B cell (primary cell): Measurements from ENCODE around the gene DACT1.

Source experiments
- EZH2 ChIP-seq: IDR thresholded peaks from 2 replicates; pipeline ENCODE4 v1.6.1; 2012; ENCODE audit warnings: borderline replicate concordance, low read depth, mild to moderate bottlenecking, moderate library complexity, low read length; ENCODE audit not compliant: insufficient read depth, poor library complexity, severe bottlenecking
- TF ChIP-seq, protein P1 (sequence below): fragments of 200-600 bp; IDR thresholded peaks from one replicate; pipeline ENCODE4 v1.8.0; 2022; ENCODE audit warnings: antibody characterized with exemption, mild to moderate bottlenecking

DNA sequence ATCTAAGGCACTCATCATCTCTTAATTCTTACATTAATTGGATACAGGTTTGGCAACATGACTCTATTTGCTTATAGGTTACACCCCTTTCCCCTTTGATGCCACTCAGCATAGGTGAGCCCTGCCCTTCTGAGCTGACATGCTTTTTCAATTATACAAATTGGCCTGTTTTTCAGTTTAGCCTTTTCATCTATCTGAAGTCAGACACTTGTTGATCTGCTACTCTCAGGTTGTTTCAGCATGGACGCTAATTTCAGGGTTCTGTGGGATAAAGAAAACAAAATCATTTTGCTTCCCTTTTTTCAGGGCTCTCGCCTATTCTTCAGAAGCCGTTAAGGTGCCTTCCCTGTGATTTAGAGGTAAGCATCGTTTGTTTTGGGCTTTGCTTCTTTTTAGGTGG lies 55.3 kb downstream of the DACT1 start:
- TF ChIP-seq, protein P1, sequence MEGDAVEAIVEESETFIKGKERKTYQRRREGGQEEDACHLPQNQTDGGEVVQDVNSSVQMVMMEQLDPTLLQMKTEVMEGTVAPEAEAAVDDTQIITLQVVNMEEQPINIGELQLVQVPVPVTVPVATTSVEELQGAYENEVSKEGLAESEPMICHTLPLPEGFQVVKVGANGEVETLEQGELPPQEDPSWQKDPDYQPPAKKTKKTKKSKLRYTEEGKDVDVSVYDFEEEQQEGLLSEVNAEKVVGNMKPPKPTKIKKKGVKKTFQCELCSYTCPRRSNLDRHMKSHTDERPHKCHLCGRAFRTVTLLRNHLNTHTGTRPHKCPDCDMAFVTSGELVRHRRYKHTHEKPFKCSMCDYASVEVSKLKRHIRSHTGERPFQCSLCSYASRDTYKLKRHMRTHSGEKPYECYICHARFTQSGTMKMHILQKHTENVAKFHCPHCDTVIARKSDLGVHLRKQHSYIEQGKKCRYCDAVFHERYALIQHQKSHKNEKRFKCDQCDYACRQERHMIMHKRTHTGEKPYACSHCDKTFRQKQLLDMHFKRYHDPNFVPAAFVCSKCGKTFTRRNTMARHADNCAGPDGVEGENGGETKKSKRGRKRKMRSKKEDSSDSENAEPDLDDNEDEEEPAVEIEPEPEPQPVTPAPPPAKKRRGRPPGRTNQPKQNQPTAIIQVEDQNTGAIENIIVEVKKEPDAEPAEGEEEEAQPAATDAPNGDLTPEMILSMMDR: no peak
- TF ChIP-seq EZH2: no peak
